HepG2 (cell line): Measurements from ENCODE around the gene CDC42BPG. TPM values are rescaled to one million over a fixed set of nuclear protein-coding genes. Genes with fewer than 3 reads are reported as not detected.

Experiments used
- ADNP ChIP-seq: sonication (generic); formaldehyde crosslinking; IDR thresholded peaks from 2 replicates; pipeline ENCODE4 v1.4.0; 2020; ENCODE audit warnings: missing genetic modification reagents
- CC2D1A ChIP-seq: sonication (generic); formaldehyde crosslinking; IDR thresholded peaks from 2 replicates; pipeline ENCODE4 v1.8.1; 2023; ENCODE audit warnings: mild to moderate bottlenecking, missing genetic modification reagents
- FOXK2 ChIP-seq: fragments of 450-650 bp; IDR thresholded peaks from 2 replicates; pipeline ENCODE4 v1.6.1; 2016
- GATAD1 ChIP-seq: IDR thresholded peaks from 2 replicates; pipeline ENCODE4 v1.6.1; 2016; ENCODE audit warnings: missing genetic modification reagents, missing compliant biosample characterization
- HCFC1 ChIP-seq: fragments of 150-350 bp; IDR thresholded peaks from 2 replicates; pipeline ENCODE4 v1.6.1; 2014; ENCODE audit warnings: low read depth, low read length
- KMT2B ChIP-seq: IDR thresholded peaks from 2 replicates; pipeline ENCODE4 v1.6.1; 2016; ENCODE audit warnings: missing genetic modification reagents, missing compliant biosample characterization
- NKX3-1 ChIP-seq: sonication (generic); formaldehyde crosslinking; IDR thresholded peaks from 2 replicates; pipeline ENCODE4 v1.5.0; 2020; ENCODE audit warnings: missing genetic modification reagents
- ONECUT2 ChIP-seq: sonication (generic); formaldehyde crosslinking; IDR thresholded peaks from 2 replicates; pipeline ENCODE4 v1.4.0; 2020; ENCODE audit warnings: missing genetic modification reagents
- PCBP1 ChIP-seq: fragments of 200-400 bp; formaldehyde crosslinking; IDR thresholded peaks from 2 replicates; pipeline ENCODE4 v1.6.1; 2017; ENCODE audit warnings: mild to moderate bottlenecking, low read depth, low read length, borderline replicate concordance
- POLR2A ChIP-seq, 2 experiments: IDR thresholded peaks; 2 replicates each; pipeline ENCODE4 v1.6.1; 2011; ENCODE audit warnings: low read depth in 2 of 2, low read length in 2 of 2, mild to moderate bottlenecking in 1 of 2, moderate library complexity in 1 of 2; ENCODE audit not compliant: insufficient read depth in 1 of 2
- POLR2G ChIP-seq: fragments of 200-400 bp; formaldehyde crosslinking; IDR thresholded peaks from 2 replicates; pipeline ENCODE4 v1.6.1; 2018; ENCODE audit warnings: mild to moderate bottlenecking, low read depth, low read length, moderate library complexity
- PRDM10 ChIP-seq: sonication (generic); formaldehyde crosslinking; IDR thresholded peaks from 2 replicates; pipeline ENCODE4 v1.4.0; 2020; ENCODE audit warnings: low read depth, missing genetic modification reagents
- RCOR2 ChIP-seq: IDR thresholded peaks from 2 replicates; pipeline ENCODE4 v1.6.1; 2016; ENCODE audit warnings: missing biosample characterization, missing genetic modification reagents
- SIN3B ChIP-seq: fragments of 150-350 bp; IDR thresholded peaks from 2 replicates; pipeline ENCODE4 v1.6.1; 2014; ENCODE audit warnings: low read length
- SYNCRIP ChIP-seq: fragments of 200-400 bp; formaldehyde crosslinking; IDR thresholded peaks from 2 replicates; pipeline ENCODE4 v1.6.1; 2018; ENCODE audit warnings: mild to moderate bottlenecking, low read depth, low read length; ENCODE audit not compliant: insufficient read depth
- ZNF18 ChIP-seq: sonication (generic); formaldehyde crosslinking; IDR thresholded peaks from 2 replicates; pipeline ENCODE4 v1.8.0; 2022; ENCODE audit warnings: mild to moderate bottlenecking, missing genetic modification reagents; ENCODE audit not compliant: insufficient replicate concordance
- ZNF281 ChIP-seq: sonication (generic); formaldehyde crosslinking; IDR thresholded peaks from 2 replicates; pipeline ENCODE4 v1.4.0; 2020; ENCODE audit warnings: missing genetic modification reagents, borderline replicate concordance
- ZNF362 ChIP-seq: sonication (generic); formaldehyde crosslinking; IDR thresholded peaks from 2 replicates; pipeline ENCODE4 v1.4.0; 2020; ENCODE audit warnings: missing genetic modification reagents, mild to moderate bottlenecking, borderline replicate concordance
- ZNF564 ChIP-seq: sonication (generic); formaldehyde crosslinking; IDR thresholded peaks from 2 replicates; pipeline ENCODE4 v1.8.1; 2023; ENCODE audit warnings: mild to moderate bottlenecking, missing genetic modification reagents
- ZNF644 ChIP-seq: IDR thresholded peaks from 2 replicates; pipeline ENCODE4 v1.6.1; 2016; ENCODE audit warnings: low read depth
- ZNF747 ChIP-seq: sonication (generic); formaldehyde crosslinking; IDR thresholded peaks from 2 replicates; pipeline ENCODE4 v1.8.1; 2023; ENCODE audit warnings: missing genetic modification reagents, mild to moderate bottlenecking, borderline replicate concordance
- ZNF749 ChIP-seq: sonication (generic); formaldehyde crosslinking; IDR thresholded peaks from 2 replicates; pipeline ENCODE4 v1.8.0; 2022; ENCODE audit warnings: mild to moderate bottlenecking, missing genetic modification reagents, moderate library complexity, borderline replicate concordance
- ZNF777 ChIP-seq: sonication (generic); formaldehyde crosslinking; IDR thresholded peaks from 2 replicates; pipeline ENCODE4 v1.4.0; 2020; ENCODE audit warnings: missing genetic modification reagents
- ZNF878 ChIP-seq: sonication (generic); formaldehyde crosslinking; IDR thresholded peaks from 2 replicates; pipeline ENCODE4 v1.8.1; 2023; ENCODE audit warnings: mild to moderate bottlenecking, missing genetic modification reagents, moderate library complexity
- ZSCAN30 ChIP-seq: sonication (generic); formaldehyde crosslinking; IDR thresholded peaks from 2 replicates; pipeline ENCODE4 v1.5.0; 2020; ENCODE audit warnings: mild to moderate bottlenecking, missing genetic modification reagents
- polyA plus RNA-seq, 8 experiments: library from polyadenylated mRNA; depleted of rRNA in 3 of 8; stranded (reverse) in 7 of 8; unstranded in 1 of 8; fragments of >200 nt; fragmentation: Illumina TruSeq in 4 of 8; extraction: Trizol in 4 of 8; gene quantifications; 2 replicates each; pipeline versions ENCODE4 v1.2.1 to v1.2.3, GENCODE V29; 2011 to 2016; ENCODE audit warnings: low read depth in 4 of 8, missing spikeins in 1 of 8, mixed read lengths in 1 of 8; ENCODE audit not compliant: insufficient read depth in 1 of 8
- total RNA-seq, 5 experiments: library from RNA; depleted of rRNA; stranded (reverse); fragments of >200 nt; fragmentation: Illumina TruSeq; extraction: Trizol; gene quantifications; 2 replicates each; pipeline ENCODE4 v1.2.3, GENCODE V29; 2016; ENCODE audit warnings: low read depth in 1 of 5

CDC42BPG gene
- total and polyA plus RNA-seq, 2 of the 13 experiments (the other 11 are each of a cell fraction or from before 2014, with no cell fraction given): 0.55 to 1.4 TPM

- TF ChIP-seq ADNP (CRISPR knock-in tag) (no peak), FOXK2 (no peak), NKX3-1 (CRISPR knock-in tag) (no peak; the same call in 1 of the 2 replicates), ZNF878 (CRISPR knock-in tag) (no peak), GATAD1 (CRISPR knock-in tag) (no peak), POLR2A (IDR thresholded peaks at IDR 0.05; ENCODE audit: insufficient read depth in 1 of 2, low read depth in 2 of 2, low read length in 2 of 2) (no peak), PCBP1 (0 out of 2 replicates have a peak, but pooled peaks have one; percentile 45), ZNF747 (CRISPR knock-in tag) (no peak; the same call in 1 of the 2 replicates), ZNF777 (CRISPR knock-in tag) (no peak), HCFC1 (no peak), ZNF362 (0 out of 2 replicates have a peak, but pooled peaks have one; percentile 25), RCOR2 (no peak), POLR2G (no peak), CC2D1A (CRISPR knock-in tag) (no peak), ZNF749 (CRISPR knock-in tag) (no peak), ZNF281 (CRISPR knock-in tag) (no peak), ZSCAN30 (CRISPR knock-in tag) (no peak), SYNCRIP (no peak), ONECUT2 (CRISPR knock-in tag) (no peak), SIN3B (no peak), KMT2B (CRISPR knock-in tag) (no peak), ZNF18 (CRISPR knock-in tag) (peak; percentile 53), PRDM10 (no peak; the same call in 1 of the 2 replicates), ZNF644 (no peak), ZNF564 (CRISPR knock-in tag) (0 out of 2 replicates have a peak, but pooled peaks have one; percentile 18)
Measured at GRCh38 chr11:64878223-64878493, 33.7 kb upstream of the CDC42BPG start (continued).
